OCI-LY7 (cell line): Measurements from ENCODE around the gene GALNT8.

Source experiments
- EZH2phosphoT487 ChIP-seq: fragments of 200-600 bp; sonication (generic); IDR thresholded peaks from 2 replicates; pipeline ENCODE4 v1.6.1; 2018; ENCODE audit warnings: low read depth, borderline replicate concordance, mild to moderate bottlenecking, mixed run types, antibody characterized with exemption, low read length, moderate library complexity, mixed read lengths
- TF ChIP-seq, protein P1 (sequence below): fragments of 200-600 bp; sonication (generic); conservative IDR thresholded peaks from 2 replicates; pipeline ENCODE4 v1.5.1; 2014; ENCODE audit warnings: mild to moderate bottlenecking, antibody characterized with exemption, low read length, moderate library complexity, mixed read lengths

DNA sequence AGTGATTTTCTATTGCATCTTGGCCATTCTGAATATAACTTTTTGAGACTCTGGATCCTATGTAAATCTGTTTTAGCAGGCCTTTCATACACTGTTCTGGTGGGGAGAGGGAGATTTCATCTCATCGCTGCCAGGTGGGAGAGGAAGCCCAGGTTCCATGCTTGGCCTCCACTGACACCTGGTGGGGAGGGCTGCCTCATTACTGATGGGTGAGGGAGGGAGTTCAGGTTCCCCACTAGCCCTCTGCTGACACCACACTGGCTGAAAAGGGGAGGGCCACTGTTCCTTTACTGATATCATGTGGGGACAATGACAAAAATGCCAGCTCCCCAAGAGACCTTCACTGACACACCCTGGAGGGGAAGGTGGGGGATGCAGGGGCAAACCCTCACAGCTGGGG is 2.4 kb upstream of the GALNT8 start:
- TF ChIP-seq, protein P1, sequence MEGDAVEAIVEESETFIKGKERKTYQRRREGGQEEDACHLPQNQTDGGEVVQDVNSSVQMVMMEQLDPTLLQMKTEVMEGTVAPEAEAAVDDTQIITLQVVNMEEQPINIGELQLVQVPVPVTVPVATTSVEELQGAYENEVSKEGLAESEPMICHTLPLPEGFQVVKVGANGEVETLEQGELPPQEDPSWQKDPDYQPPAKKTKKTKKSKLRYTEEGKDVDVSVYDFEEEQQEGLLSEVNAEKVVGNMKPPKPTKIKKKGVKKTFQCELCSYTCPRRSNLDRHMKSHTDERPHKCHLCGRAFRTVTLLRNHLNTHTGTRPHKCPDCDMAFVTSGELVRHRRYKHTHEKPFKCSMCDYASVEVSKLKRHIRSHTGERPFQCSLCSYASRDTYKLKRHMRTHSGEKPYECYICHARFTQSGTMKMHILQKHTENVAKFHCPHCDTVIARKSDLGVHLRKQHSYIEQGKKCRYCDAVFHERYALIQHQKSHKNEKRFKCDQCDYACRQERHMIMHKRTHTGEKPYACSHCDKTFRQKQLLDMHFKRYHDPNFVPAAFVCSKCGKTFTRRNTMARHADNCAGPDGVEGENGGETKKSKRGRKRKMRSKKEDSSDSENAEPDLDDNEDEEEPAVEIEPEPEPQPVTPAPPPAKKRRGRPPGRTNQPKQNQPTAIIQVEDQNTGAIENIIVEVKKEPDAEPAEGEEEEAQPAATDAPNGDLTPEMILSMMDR = peak; percentile 48; the same call in 1 of the 2 replicates
- no peak for TF ChIP-seq EZH2phosphoT487
